ENCODE results near the gene ADAMTS2.

The ADAMTS2 gene

GRCh38 chr5:179346875-179347274, 1.6 kb upstream of the ADAMTS2 start:
- TF ChIP-seq TEAD4 (IDR thresholded peaks at IDR 0.05) (no peak), TAF1 (IDR thresholded peaks at IDR 0.05; ENCODE audit: low read depth) (no peak), ZBTB7A (IDR thresholded peaks at IDR 0.05; ENCODE audit: low read depth) (no peak), USF1 (IDR thresholded peaks at IDR 0.05) (no peak), CEBPB (IDR thresholded peaks at IDR 0.05) (no peak), TCF12 (IDR thresholded peaks at IDR 0.05; ENCODE audit: low read depth) (no peak), REST (IDR thresholded peaks at IDR 0.05; ENCODE audit: low read depth) (no peak)

- TF ChIP-seq MAX (IDR thresholded peaks at IDR 0.05): no peak
- TF ChIP-seq EP300 (IDR thresholded peaks at IDR 0.05; ENCODE audit: borderline replicate concordance): no peak
- no peak for TF ChIP-seq ZBTB7A (IDR thresholded peaks at IDR 0.05; ENCODE audit: low read depth)
- no peak for TF ChIP-seq TAF1 (IDR thresholded peaks at IDR 0.05; ENCODE audit: low read depth)
- no peak for TF ChIP-seq YY1 (IDR thresholded peaks at IDR 0.05; ENCODE audit: low read depth)
- no peak for TF ChIP-seq FOXM1 (IDR thresholded peaks at IDR 0.05; ENCODE audit: borderline replicate concordance, low read depth)
Measured at GRCh38 chr5:179346401-179346800, 1.1 kb upstream of the ADAMTS2 start.

- no peak for TF ChIP-seq CEBPB (IDR thresholded peaks at IDR 0.05)
- no peak for TF ChIP-seq ZBTB7A (IDR thresholded peaks at IDR 0.05; ENCODE audit: low read depth)
- TF ChIP-seq CREB1 (IDR thresholded peaks at IDR 0.05; ENCODE audit: low read depth): no peak
- no peak for TF ChIP-seq TEAD4 (IDR thresholded peaks at IDR 0.05)
- no peak for TF ChIP-seq FOXM1 (IDR thresholded peaks at IDR 0.05; ENCODE audit: borderline replicate concordance, low read depth)
- no peak for TF ChIP-seq TCF12 (IDR thresholded peaks at IDR 0.05; ENCODE audit: low read depth)
- TF ChIP-seq REST (IDR thresholded peaks at IDR 0.05; ENCODE audit: low read depth): no peak
- no peak for TF ChIP-seq TAF1 (IDR thresholded peaks at IDR 0.05; ENCODE audit: low read depth)
- TF ChIP-seq USF1 (IDR thresholded peaks at IDR 0.05): no peak
- no peak for TF ChIP-seq MAX (IDR thresholded peaks at IDR 0.05)
- no peak for TF ChIP-seq YY1 (IDR thresholded peaks at IDR 0.05; ENCODE audit: low read depth)
- no peak for TF ChIP-seq EGR1 (IDR thresholded peaks at IDR 0.05)
- no peak for TF ChIP-seq NFIC (IDR thresholded peaks at IDR 0.05)
- no peak for TF ChIP-seq EP300 (IDR thresholded peaks at IDR 0.05; ENCODE audit: borderline replicate concordance)
- TF ChIP-seq RAD21 (IDR thresholded peaks at IDR 0.05; ENCODE audit: low read depth): no peak
Measured at GRCh38 chr5:179345183-179345432, 153 bp downstream of the ADAMTS2 start.

GRCh38 chr5:179344431-179345182, 654 bp downstream of the ADAMTS2 start:
- TF ChIP-seq ZBTB7A (IDR thresholded peaks at IDR 0.05; ENCODE audit: low read depth) (no peak), TCF12 (IDR thresholded peaks at IDR 0.05; ENCODE audit: low read depth) (no peak), CEBPB (IDR thresholded peaks at IDR 0.05) (no peak), REST (IDR thresholded peaks at IDR 0.05; ENCODE audit: low read depth) (no peak), RAD21 (IDR thresholded peaks at IDR 0.05; ENCODE audit: low read depth) (no peak), YY1 (IDR thresholded peaks at IDR 0.05; ENCODE audit: low read depth) (no peak), FOXM1 (IDR thresholded peaks at IDR 0.05; ENCODE audit: borderline replicate concordance, low read depth) (no peak), MAX (IDR thresholded peaks at IDR 0.05) (no peak), TAF1 (IDR thresholded peaks at IDR 0.05; ENCODE audit: low read depth) (no peak), TEAD4 (IDR thresholded peaks at IDR 0.05) (no peak), NFIC (IDR thresholded peaks at IDR 0.05) (no peak), CREB1 (IDR thresholded peaks at IDR 0.05; ENCODE audit: low read depth) (no peak), EP300 (IDR thresholded peaks at IDR 0.05; ENCODE audit: borderline replicate concordance) (no peak), EGR1 (IDR thresholded peaks at IDR 0.05) (no peak), USF1 (IDR thresholded peaks at IDR 0.05) (no peak)
